ENCODE measurements around the gene SERPINA1. TPM values are rescaled to one million over a fixed set of nuclear protein-coding genes. Genes with fewer than 3 reads are reported as not detected.
A peak's percentile ranks its signal among the peaks of the same experiment; 100 is the strongest.

SERPINA1 gene
- total and polyA plus RNA-seq, 2 of the 13 experiments (the other 11 are each of a cell fraction or from before 2014, with no cell fraction given) = 3,266 to 11,015 TPM

DNA sequence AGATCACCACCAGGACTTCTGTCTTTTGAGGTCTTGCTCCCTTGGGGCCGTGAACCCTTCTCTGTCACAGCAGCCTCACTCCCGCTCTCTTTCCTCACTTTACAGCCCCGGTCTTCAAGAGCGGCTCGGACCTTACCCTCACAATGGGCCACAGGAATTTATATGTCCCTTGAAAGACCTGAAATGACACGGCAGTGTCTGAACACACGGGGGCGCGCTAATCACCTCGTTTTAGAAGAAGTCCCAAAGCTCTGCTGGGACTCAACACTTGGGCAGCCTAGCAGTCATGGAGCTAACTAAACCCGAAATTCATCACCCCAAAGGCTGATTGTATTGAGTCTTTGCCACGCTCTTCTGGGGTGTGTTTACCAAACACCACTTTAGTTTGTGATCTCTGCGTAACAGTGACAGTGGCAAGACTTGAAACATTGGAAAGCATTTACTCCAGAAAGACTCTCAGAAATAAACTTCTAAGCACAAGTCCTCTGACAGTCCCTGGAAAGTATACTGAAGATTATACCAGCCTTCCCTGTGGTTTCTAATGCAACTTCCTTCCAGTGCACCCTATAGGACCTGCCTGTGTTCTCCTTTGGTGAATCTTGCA lies 35.2 kb upstream of the SERPINA1 start (continued):
- TF ChIP-seq ASH2L (IDR thresholded peaks at IDR 0.05; ENCODE audit: insufficient read length, low read depth, low read length) = no peak
- TF ChIP-seq, protein P1, sequence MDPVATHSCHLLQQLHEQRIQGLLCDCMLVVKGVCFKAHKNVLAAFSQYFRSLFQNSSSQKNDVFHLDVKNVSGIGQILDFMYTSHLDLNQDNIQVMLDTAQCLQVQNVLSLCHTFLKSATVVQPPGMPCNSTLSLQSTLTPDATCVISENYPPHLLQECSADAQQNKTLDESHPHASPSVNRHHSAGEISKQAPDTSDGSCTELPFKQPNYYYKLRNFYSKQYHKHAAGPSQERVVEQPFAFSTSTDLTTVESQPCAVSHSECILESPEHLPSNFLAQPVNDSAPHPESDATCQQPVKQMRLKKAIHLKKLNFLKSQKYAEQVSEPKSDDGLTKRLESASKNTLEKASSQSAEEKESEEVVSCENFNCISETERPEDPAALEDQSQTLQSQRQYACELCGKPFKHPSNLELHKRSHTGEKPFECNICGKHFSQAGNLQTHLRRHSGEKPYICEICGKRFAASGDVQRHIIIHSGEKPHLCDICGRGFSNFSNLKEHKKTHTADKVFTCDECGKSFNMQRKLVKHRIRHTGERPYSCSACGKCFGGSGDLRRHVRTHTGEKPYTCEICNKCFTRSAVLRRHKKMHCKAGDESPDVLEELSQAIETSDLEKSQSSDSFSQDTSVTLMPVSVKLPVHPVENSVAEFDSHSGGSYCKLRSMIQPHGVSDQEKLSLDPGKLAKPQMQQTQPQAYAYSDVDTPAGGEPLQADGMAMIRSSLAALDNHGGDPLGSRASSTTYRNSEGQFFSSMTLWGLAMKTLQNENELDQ (CRISPR knock-in tag; IDR thresholded peaks at IDR 0.05; ENCODE audit: borderline replicate concordance) = no peak
- peak; percentile 36; the same call in 1 of the 2 replicates for TF ChIP-seq SALL1 (CRISPR knock-in tag; IDR thresholded peaks at IDR 0.05)
- TF ChIP-seq IRF2 (CRISPR knock-in tag; IDR thresholded peaks at IDR 0.05) = 0 out of 2 replicates have a peak, but pooled peaks have one; percentile 34
- TF ChIP-seq MIER3 (CRISPR knock-in tag; IDR thresholded peaks at IDR 0.05; ENCODE audit: borderline replicate concordance) = no peak
- TF ChIP-seq ARNTL (CRISPR knock-in tag; IDR thresholded peaks at IDR 0.05) = no peak
- TF ChIP-seq ZNF432 (CRISPR knock-in tag; IDR thresholded peaks at IDR 0.05; ENCODE audit: borderline replicate concordance) = no peak
- TF ChIP-seq, protein P2, sequence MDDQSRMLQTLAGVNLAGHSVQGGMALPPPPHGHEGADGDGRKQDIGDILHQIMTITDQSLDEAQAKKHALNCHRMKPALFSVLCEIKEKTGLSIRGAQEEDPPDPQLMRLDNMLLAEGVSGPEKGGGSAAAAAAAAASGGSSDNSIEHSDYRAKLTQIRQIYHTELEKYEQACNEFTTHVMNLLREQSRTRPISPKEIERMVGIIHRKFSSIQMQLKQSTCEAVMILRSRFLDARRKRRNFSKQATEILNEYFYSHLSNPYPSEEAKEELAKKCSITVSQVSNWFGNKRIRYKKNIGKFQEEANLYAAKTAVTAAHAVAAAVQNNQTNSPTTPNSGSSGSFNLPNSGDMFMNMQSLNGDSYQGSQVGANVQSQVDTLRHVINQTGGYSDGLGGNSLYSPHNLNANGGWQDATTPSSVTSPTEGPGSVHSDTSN (CRISPR knock-in tag; IDR thresholded peaks at IDR 0.05; ENCODE audit: borderline replicate concordance) = no peak
- TF ChIP-seq POGZ (CRISPR knock-in tag; IDR thresholded peaks at IDR 0.05) = no peak
- TF ChIP-seq FOSL2 (CRISPR knock-in tag; IDR thresholded peaks at IDR 0.05) = peak; percentile 32; the same call in 1 of the 2 replicates
- TF ChIP-seq, protein P3, sequence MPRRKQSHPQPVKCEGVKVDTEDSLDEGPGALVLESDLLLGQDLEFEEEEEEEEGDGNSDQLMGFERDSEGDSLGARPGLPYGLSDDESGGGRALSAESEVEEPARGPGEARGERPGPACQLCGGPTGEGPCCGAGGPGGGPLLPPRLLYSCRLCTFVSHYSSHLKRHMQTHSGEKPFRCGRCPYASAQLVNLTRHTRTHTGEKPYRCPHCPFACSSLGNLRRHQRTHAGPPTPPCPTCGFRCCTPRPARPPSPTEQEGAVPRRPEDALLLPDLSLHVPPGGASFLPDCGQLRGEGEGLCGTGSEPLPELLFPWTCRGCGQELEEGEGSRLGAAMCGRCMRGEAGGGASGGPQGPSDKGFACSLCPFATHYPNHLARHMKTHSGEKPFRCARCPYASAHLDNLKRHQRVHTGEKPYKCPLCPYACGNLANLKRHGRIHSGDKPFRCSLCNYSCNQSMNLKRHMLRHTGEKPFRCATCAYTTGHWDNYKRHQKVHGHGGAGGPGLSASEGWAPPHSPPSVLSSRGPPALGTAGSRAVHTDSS (CRISPR knock-in tag; conservative IDR thresholded peaks at IDR 0.05) = no peak
- no peak for TF ChIP-seq KLF11 (CRISPR knock-in tag; IDR thresholded peaks at IDR 0.05)
- TF ChIP-seq GABPA (IDR thresholded peaks at IDR 0.05; ENCODE audit: low read depth, low read length) = no peak
- no peak for TF ChIP-seq GABPA (CRISPR knock-in tag; IDR thresholded peaks at IDR 0.05; ENCODE audit: low read depth)
- TF ChIP-seq, protein P4, sequence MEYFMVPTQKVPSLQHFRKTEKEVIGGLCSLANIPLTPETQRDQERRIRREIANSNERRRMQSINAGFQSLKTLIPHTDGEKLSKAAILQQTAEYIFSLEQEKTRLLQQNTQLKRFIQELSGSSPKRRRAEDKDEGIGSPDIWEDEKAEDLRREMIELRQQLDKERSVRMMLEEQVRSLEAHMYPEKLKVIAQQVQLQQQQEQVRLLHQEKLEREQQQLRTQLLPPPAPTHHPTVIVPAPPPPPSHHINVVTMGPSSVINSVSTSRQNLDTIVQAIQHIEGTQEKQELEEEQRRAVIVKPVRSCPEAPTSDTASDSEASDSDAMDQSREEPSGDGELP (IDR thresholded peaks at IDR 0.05; ENCODE audit: borderline replicate concordance, low read depth) = no peak
- TF ChIP-seq, protein P5, sequence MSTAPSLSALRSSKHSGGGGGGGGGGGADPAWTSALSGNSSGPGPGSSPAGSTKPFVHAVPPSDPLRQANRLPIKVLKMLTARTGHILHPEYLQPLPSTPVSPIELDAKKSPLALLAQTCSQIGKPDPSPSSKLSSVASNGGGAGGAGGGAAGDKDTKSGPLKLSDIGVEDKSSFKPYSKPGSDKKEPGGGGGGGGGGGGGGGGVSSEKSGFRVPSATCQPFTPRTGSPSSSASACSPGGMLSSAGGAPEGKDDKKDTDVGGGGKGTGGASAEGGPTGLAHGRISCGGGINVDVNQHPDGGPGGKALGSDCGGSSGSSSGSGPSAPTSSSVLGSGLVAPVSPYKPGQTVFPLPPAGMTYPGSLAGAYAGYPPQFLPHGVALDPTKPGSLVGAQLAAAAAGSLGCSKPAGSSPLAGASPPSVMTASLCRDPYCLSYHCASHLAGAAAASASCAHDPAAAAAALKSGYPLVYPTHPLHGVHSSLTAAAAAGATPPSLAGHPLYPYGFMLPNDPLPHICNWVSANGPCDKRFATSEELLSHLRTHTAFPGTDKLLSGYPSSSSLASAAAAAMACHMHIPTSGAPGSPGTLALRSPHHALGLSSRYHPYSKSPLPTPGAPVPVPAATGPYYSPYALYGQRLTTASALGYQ (CRISPR knock-in tag; IDR thresholded peaks at IDR 0.05) = no peak
- TF ChIP-seq TAF1 (CRISPR knock-in tag; IDR thresholded peaks at IDR 0.05) = no peak
